GM12878 (cell line): Measurements from ENCODE around the gene C17orf58. TPM values are rescaled to one million over a fixed set of nuclear protein-coding genes. Genes with fewer than 3 reads are reported as not detected.
"Not testable (repeated sequence)": the region's sequence is repeated elsewhere in the genome, so short reads cannot be mapped to it uniquely, and the experiment has no call there.

ENCODE experiments used
- ATAC-seq: fragments of 200-7000 bp; cut with Tn5 transposase; 3 replicates; pipeline ENCODE4 v1.9.1; 2020; ENCODE audit warnings: mild to moderate bottlenecking, moderate library complexity
- BruUV-seq: library from RNA; stranded (reverse); fragments of 400-500 nt; replicated peaks from 2 replicates; lab custom pipeline; 2021; lab: Mats Ljungman, UMichigan
- CTCF ChIA-PET: fragments of 300-600 bp; sonication (Branson Sonifier 250); formaldehyde crosslinking; extraction: SDS; loops from one replicate; lab custom pipeline; 2021; ENCODE audit warnings: inconsistent platforms; lab: Yijun Ruan, JAX
- POLR2A ChIA-PET: fragments of 350-600 bp; formaldehyde crosslinking; extraction: SDS; loops from one replicate; lab custom pipeline; 2021; ENCODE audit warnings: inconsistent platforms; lab: Charles Lee
- RAD21 ChIA-PET: fragments of 300-600 bp; sonication (Branson Sonifier 250); formaldehyde crosslinking; loops from one replicate; lab custom pipeline; 2023; ENCODE audit warnings: antibody characterized with exemption; ENCODE audit not compliant: unreplicated experiment; lab: Charles Lee
- SMC1A ChIA-PET: fragments of 300-600 bp; sonication (Branson Sonifier 250); formaldehyde crosslinking; loops from one replicate; lab custom pipeline; 2023; ENCODE audit not compliant: unreplicated experiment, uncharacterized antibody; lab: Charles Lee
- DNase-seq: peaks from one replicate; pipeline ENCODE4 v3.0.0-alpha.2; 2011; ENCODE audit warnings: low read depth, low spot score
- FAIRE-seq: peaks from 3 replicates; lab custom pipeline; 2011; peaks lifted over from hg19 to GRCh38; lab: Jason Lieb, UNC
- H2AFZ ChIP-seq: 2 replicates; pipeline ENCODE4 v1.6.0; 2011; ENCODE audit warnings: low read depth, low read length, control low read depth; ENCODE audit not compliant: control insufficient read depth
- H3K27ac ChIP-seq: 2 replicates; pipeline ENCODE4 v1.5.1; 2011; ENCODE audit warnings: control low read depth; ENCODE audit not compliant: control insufficient read depth, insufficient read depth
- H3K27me3 ChIP-seq, 2 experiments: replicated peaks in 1 of 2; 2 replicates each; pipeline versions ENCODE4 v1.6.0 to v1.6.1; 2011; ENCODE audit warnings: low read length in 1 of 2; ENCODE audit not compliant: control insufficient read depth in 2 of 2, insufficient read depth in 2 of 2
- H3K36me3 ChIP-seq, 2 experiments: 2 replicates each; pipeline ENCODE4 v1.5.1; 2011; ENCODE audit warnings: low read length in 1 of 2; ENCODE audit not compliant: control insufficient read depth in 2 of 2, insufficient read depth in 2 of 2
- H3K4me1 ChIP-seq: 2 replicates; pipeline ENCODE4 v1.6.1; 2011; ENCODE audit warnings: mild to moderate bottlenecking, low read length, moderate library complexity, mixed read lengths; ENCODE audit not compliant: control insufficient read depth, insufficient read depth
- H3K4me2 ChIP-seq: 2 replicates; pipeline ENCODE4 v1.6.0; 2011; ENCODE audit warnings: control low read depth; ENCODE audit not compliant: control insufficient read depth, insufficient read depth
- H3K4me3 ChIP-seq: fragments of 200-600 bp; sonication (generic); 2 replicates; pipeline ENCODE4 v1.5.1; 2016
- H3K79me2 ChIP-seq: 2 replicates; pipeline ENCODE4 v1.6.0; 2011; ENCODE audit warnings: low read length; ENCODE audit not compliant: control insufficient read depth, insufficient read depth
- H3K9ac ChIP-seq: 2 replicates; pipeline ENCODE4 v1.8.0; 2011; ENCODE audit warnings: low read length, control low read depth, mixed read lengths; ENCODE audit not compliant: control insufficient read depth, insufficient read depth
- H3K9me3 ChIP-seq: replicated peaks from 3 replicates; pipeline ENCODE4 v1.5.1; 2011; ENCODE audit warnings: mild to moderate bottlenecking, low read length; ENCODE audit not compliant: control insufficient read depth, insufficient read depth
- H4K20me1 ChIP-seq: 2 replicates; pipeline ENCODE4 v1.6.0; 2011; ENCODE audit not compliant: control insufficient read depth, insufficient read depth
- MEF2A ChIP-seq: IDR thresholded peaks from 2 replicates; pipeline ENCODE4 v1.6.1; 2011; ENCODE audit warnings: low read depth, mild to moderate bottlenecking, low read length, moderate library complexity; ENCODE audit not compliant: insufficient read depth
- NRF1 ChIP-seq: conservative IDR thresholded peaks from 2 replicates; pipeline ENCODE4 v1.6.1; 2011; ENCODE audit warnings: mild to moderate bottlenecking, low read depth, low read length, improper control_type of control experiment
- RUNX3 ChIP-seq: IDR thresholded peaks from 2 replicates; pipeline ENCODE4 v1.6.1; 2012; ENCODE audit warnings: low read length, inconsistent platforms
- SMC3 ChIP-seq: IDR thresholded peaks from 2 replicates; pipeline ENCODE4 v1.6.1; 2011; ENCODE audit warnings: low read length, improper control_type of control experiment, borderline replicate concordance
- SREBF2 ChIP-seq: IDR thresholded peaks from 2 replicates; pipeline ENCODE4 v1.6.1; 2012; ENCODE audit warnings: mild to moderate bottlenecking, low read length
- WRNIP1 ChIP-seq: IDR thresholded peaks from 2 replicates; pipeline ENCODE4 v1.6.1; 2011; ENCODE audit warnings: low read depth, low read length, improper control_type of control experiment, borderline replicate concordance
- WGBS: methylation state at CpG from one replicate; pipeline ENCODE4 v1.1.6; 2016; ENCODE audit warnings: low lambda C conversion rate; ENCODE audit not compliant: insufficient replicate concordance, insufficient coverage; ENCODE audit errors: missing lambda C conversion rate; 5-methylcytosine and 5-hydroxymethylcytosine counted together
- in situ Hi-C: fragments of 300-500 bp; cut with MboI; formaldehyde crosslinking; loops from 9 replicates; pipeline ENCODE4 v1.14.3; 2018; ENCODE audit warnings: mixed read lengths
- intact Hi-C: fragments of 100-400 bp; cut with micrococcal nuclease; formaldehyde crosslinking; loops from one replicate; pipeline ENCODE4 v1.14.2; 2022; ENCODE audit not compliant: unreplicated experiment
- polyA plus RNA-seq, 11 experiments: library from polyadenylated mRNA; depleted of rRNA in 4 of 11; unstranded in 6 of 11; stranded (reverse) in 5 of 11; fragments of >200 nt; fragmentation: Nextera tagmentation in 4 of 11; fragmentation: Illumina TruSeq in 1 of 11; extraction: Ambion mirVana in 4 of 11; extraction: Trizol in 1 of 11; gene quantifications; 1 replicate in 1 of 11; 2 replicates in 10 of 11; pipeline versions ENCODE4 v1.2.1 to v1.2.3, GENCODE V29; 2011 to 2016; ENCODE audit warnings: inconsistent platforms in 2 of 11, missing spikeins in 2 of 11, low read depth in 1 of 11
- total RNA-seq, 4 experiments: library from RNA; depleted of rRNA in 3 of 4; stranded (reverse); fragments of >200 nt in 3 of 4; fragmentation: Illumina TruSeq in 1 of 4; extraction: Trizol in 1 of 4; gene quantifications; 2 replicates each; pipeline versions ENCODE4 v1.2.1 to v1.2.3, GENCODE V29; 2013 to 2021

C17orf58 gene
- total and polyA plus RNA-seq, 10 of the 15 experiments (the other 5 are each of a cell fraction or from before 2014, with no cell fraction given) = 3.3 to 12.3 (median 6.2) TPM

- H3K4me3 ChIP-seq, H3K27me3 ChIP-seq, SMC1A ChIA-PET, H3K4me1 ChIP-seq, H3K4me2 ChIP-seq, H4K20me1 ChIP-seq, H3K27ac ChIP-seq, DNase-seq, RAD21 ChIA-PET, POLR2A ChIA-PET, H3K79me2 ChIP-seq, in situ Hi-C loops, H3K36me3 ChIP-seq, intact Hi-C loops, CTCF ChIA-PET, H3K9ac ChIP-seq, BruUV-seq, H3K9me3 ChIP-seq, H2AFZ ChIP-seq, FAIRE-seq, ATAC-seq: not testable (repeated sequence)
- WGBS = 36% methylated on average over 3 of the region's 3 CpGs
Measured at GRCh38 chr17:67980883-67981282, 15.4 kb downstream of the C17orf58 start.

GRCh38 chr17:67980456-67980855 lies 15.8 kb downstream of the C17orf58 start:
- BruUV-seq = no TSS peak
- Histone ChIP-seq H3K79me2 (no peaks in the 10 kb centered on the region), H3K9me3 (no peaks in the 10 kb centered on the region), H3K27ac (no peak overlapping the region), H3K27me3 (no peaks in the 10 kb centered on the region), H3K4me2 (no peak overlapping the region), H3K4me1 (no peaks in the 10 kb centered on the region), H2AFZ (no peak overlapping the region), H3K4me3 (no peak overlapping the region), H3K36me3 (peaks cover 0 to 7% of the 10 kb centered on the region in 2 experiments; a peak in 1 of 4 replicates), H4K20me1 (no peaks in the 10 kb centered on the region), H3K9ac (no peak overlapping the region)
- TF ChIP-seq RUNX3 = no peak
- TF ChIP-seq SREBF2 = no peak
- TF ChIP-seq SMC3 = no peak
- TF ChIP-seq NRF1 = no peak
- no peak for TF ChIP-seq MEF2A
- TF ChIP-seq WRNIP1 = no peak
- ChIA-PET SMC1A (no interaction called here), CTCF (no interaction called here), POLR2A (no interaction called here), RAD21 (no interaction called here)
- in situ Hi-C loops = no loop called here
- intact Hi-C loops = no loop called here
- DNase-seq = no peak
- 40% methylated on average over 2 of the region's 2 CpGs for WGBS
- no peak for ATAC-seq
- FAIRE-seq = no peak

GRCh38 chr17:67976306-67976705 lies 20.0 kb downstream of the C17orf58 start:
- H3K4me3 ChIP-seq, RAD21 ChIA-PET, DNase-seq, H3K4me2 ChIP-seq, H3K4me1 ChIP-seq, H4K20me1 ChIP-seq, SMC1A ChIA-PET, H3K27ac ChIP-seq, POLR2A ChIA-PET, in situ Hi-C loops, H3K27me3 ChIP-seq, ATAC-seq, H2AFZ ChIP-seq, intact Hi-C loops, H3K9me3 ChIP-seq, H3K79me2 ChIP-seq, FAIRE-seq, BruUV-seq, H3K9ac ChIP-seq: not testable (repeated sequence)
- 88% methylated on average over 6 of the region's 6 CpGs for WGBS
- peaks cover 0 to 17% of the 10 kb centered on the region in 2 experiments; a peak in 2 of 4 replicates for H3K36me3 ChIP-seq
- CTCF ChIA-PET = interaction anchor here (1.1 kb wide), 1 partner anchor 9 kb away, joined by 3 read pairs; no protein-coding TSS in a partner anchor
